Fibroblast of the aortic adventitia (primary cell): ENCODE data around the gene PLEKHM3. TPM values are rescaled to one million over a fixed set of nuclear protein-coding genes. Genes with fewer than 3 reads are reported as not detected.

Experiments used
- DNase-seq: peaks from one replicate; pipeline ENCODE4 v3.0.0-alpha.2; 2010; ENCODE audit warnings: low read depth
- H3K4me3 ChIP-seq: 2 replicates; pipeline ENCODE4 v1.5.1; 2011; ENCODE audit warnings: low read depth, mild to moderate bottlenecking, control low read depth, low read length, moderate library complexity
- CTCF ChIP-seq: IDR thresholded peaks from 2 replicates; pipeline ENCODE4 v1.5.1; 2011; ENCODE audit warnings: mild to moderate bottlenecking, low read length, control low read depth, inconsistent platforms; ENCODE audit not compliant: insufficient read depth
- total RNA-seq: library from RNA; depleted of rRNA; stranded (reverse); fragments of >200 nt; gene quantifications from 2 replicates; pipeline ENCODE4 v1.2.3, GENCODE V29; 2012; ENCODE audit warnings: low replicate concordance

The PLEKHM3 gene
- total RNA-seq, 1 donor = 15.1 TPM

- no peak for TF ChIP-seq CTCF
- DNase-seq = no peak
- no peak overlapping the region for H3K4me3 ChIP-seq
Observed at GRCh38 chr2:207969249-207969648, 56.1 kb downstream of the PLEKHM3 start.

- no peak overlapping the region for H3K4me3 ChIP-seq
- no peak for TF ChIP-seq CTCF
- DNase-seq = no peak
Observed at GRCh38 chr2:207967121-207967520, 58.2 kb downstream of the PLEKHM3 start.

GRCh38 chr2:207960911-207961310 is 64.4 kb downstream of the PLEKHM3 start:
- no peak for TF ChIP-seq CTCF
- H3K4me3 ChIP-seq = no peak overlapping the region
- no peak for DNase-seq

- DNase-seq = no peak
- no peak overlapping the region for H3K4me3 ChIP-seq
- no peak for TF ChIP-seq CTCF
Observed at GRCh38 chr2:207960090-207960489, 65.2 kb downstream of the PLEKHM3 start.

GRCh38 chr2:207956771-207957170 is 68.6 kb downstream of the PLEKHM3 start:
- DNase-seq = no peak
- no peak overlapping the region for H3K4me3 ChIP-seq
- no peak for TF ChIP-seq CTCF

- no peak overlapping the region for H3K4me3 ChIP-seq
- no peak for DNase-seq
- TF ChIP-seq CTCF = no peak
Observed at GRCh38 chr2:207955456-207955855, 69.9 kb downstream of the PLEKHM3 start.

GRCh38 chr2:207953354-207953753 is 72.0 kb downstream of the PLEKHM3 start:
- no peak for TF ChIP-seq CTCF
- H3K4me3 ChIP-seq = no peak overlapping the region
- no peak for DNase-seq
